Measurements from ENCODE around the gene SLC48A1.
"Not testable (repeated sequence)": the region's sequence is repeated elsewhere in the genome, so short reads cannot be mapped to it uniquely, and the experiment has no call there.

The SLC48A1 gene

GRCh38 chr12:47813511-47814196, 40.6 kb downstream of the SLC48A1 start:
- DNase-seq (ENCODE audit: low read depth, low spot score), result no peak
- peak overlapping the region; percentile 48 for H3K4me3 ChIP-seq (ENCODE audit: low read depth, low read length)
- no peak for TF ChIP-seq CTCF (IDR thresholded peaks at IDR 0.05; ENCODE audit: insufficient read depth, low read length, missing control alignments)
- ChIA-PET CTCF (interaction anchor here (0.9 to 39.4 kb wide), 6 partner anchors 9 to 71 kb away, joined by 3 to 751 read pairs (median 3); no protein-coding TSS in a partner anchor), POLR2A (interaction anchor here (0.7 to 1.0 kb wide), 3 partner anchors 26 to 417 kb away, joined by 3 to 4 read pairs (median 3); no protein-coding TSS in a partner anchor)

DNA sequence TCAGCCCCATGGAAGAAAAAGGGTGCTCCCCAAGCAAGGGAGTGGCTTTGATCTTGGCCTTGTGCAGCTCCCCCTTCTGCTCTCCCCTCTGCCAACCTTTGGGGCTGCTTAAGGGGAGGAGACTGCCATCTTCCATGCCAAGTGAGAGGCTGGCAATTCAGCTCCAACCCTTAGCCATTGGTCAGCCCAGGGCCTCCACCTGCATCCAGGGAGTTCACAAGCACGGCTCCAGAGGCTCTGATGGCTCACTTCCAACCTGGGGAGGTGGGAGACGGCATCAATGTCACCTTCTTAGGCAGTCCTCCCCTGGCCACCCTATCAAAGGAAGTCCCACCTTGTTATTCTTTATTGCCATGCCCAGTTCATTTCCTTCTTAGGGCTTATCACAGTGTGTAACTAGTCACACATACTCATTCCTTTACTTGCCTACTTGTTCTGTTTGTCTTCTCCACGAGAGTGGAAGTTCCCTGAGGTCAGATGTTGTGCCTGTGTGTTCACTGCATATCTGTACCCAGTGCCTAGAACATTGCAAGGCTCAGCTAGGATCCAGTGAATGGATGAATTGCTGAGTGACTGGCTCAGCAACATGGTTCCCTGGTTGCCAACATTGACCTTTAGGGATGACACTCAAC, 41.6 kb downstream of the SLC48A1 start:
- no peak for TF ChIP-seq CTCF (IDR thresholded peaks at IDR 0.05; ENCODE audit: insufficient read depth, low read length, missing control alignments)
- DNase-seq (ENCODE audit: low read depth, low spot score), result no peak
- H3K4me3 ChIP-seq (ENCODE audit: low read depth, low read length), result no peak overlapping the region; the same call in 1 of the 2 replicates
- POLR2A ChIA-PET, result no interaction called here
- CTCF ChIA-PET, result interaction anchor here (1.0 to 39.4 kb wide), 5 partner anchors 10 to 100 kb away, joined by 3 to 751 read pairs (median 3); no protein-coding TSS in a partner anchor

DNA sequence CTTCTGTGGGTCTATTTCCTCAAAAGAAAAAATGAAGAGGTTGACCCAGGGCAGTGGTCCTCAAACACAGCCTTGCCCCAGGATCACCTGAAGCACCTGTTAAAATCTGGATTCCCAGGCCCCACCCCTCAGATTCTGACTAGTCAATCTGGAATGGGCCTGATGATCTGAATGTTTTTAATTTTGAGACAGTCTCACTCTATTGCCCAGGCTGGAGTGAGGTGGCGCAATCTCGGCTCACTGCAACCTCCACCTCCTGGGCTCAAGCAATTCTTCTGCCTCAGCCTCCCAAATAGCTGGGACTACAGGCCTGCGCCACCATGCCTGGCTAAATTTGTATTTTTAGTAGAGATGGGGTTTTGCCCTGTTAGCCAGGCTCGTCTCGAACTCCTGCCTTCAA, 42.4 kb downstream of the SLC48A1 start:
- DNase-seq (ENCODE audit: low read depth, low spot score); H3K4me3 ChIP-seq (ENCODE audit: low read depth, low read length); POLR2A ChIA-PET: not testable (repeated sequence)
- CTCF ChIA-PET, result interaction anchor here (39.4 kb wide), 1 partner anchor 19 kb away, joined by 751 read pairs; no protein-coding TSS in a partner anchor

- H3K4me3 ChIP-seq (ENCODE audit: low read depth, low read length), result peak overlapping the region; percentile 84
Observed at GRCh38 chr12:47816403-47817271, 43.6 kb downstream of the SLC48A1 start.

DNA sequence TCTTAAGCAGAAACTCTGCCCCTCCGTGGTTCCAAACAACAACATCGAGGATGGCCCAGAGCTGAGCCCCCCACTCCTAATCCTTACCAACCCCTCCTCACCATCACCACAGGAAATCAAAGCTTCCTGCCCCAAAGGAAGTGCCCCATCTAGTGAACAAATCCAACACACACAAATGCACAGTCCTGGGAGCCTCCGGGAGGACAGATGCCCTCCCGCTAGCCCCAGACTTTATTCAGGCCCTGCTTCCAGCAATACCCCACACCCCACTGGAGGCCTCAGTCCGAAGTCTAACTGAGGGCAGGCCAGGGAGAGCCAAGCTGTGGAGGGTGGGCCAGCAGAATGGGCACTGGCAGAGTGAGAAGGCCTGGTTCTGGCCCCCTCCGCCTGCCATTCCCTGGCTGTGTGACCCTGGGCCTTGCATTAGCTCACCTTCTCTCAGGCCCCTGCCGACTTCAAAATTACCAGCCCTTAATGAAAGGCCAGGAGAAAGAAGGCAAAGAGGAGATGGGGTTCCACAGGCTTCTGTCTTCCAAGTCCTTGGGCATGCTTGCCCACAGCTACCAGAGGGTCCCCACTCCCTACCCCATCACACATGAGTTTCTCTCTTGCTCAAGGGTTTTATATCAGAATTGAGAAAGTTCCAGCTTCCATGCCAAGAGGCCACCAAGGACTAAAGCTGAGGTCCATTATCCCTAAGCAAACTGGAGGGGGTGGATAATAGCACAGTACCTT, 44.4 kb downstream of the SLC48A1 start:
- no peak for DNase-seq (ENCODE audit: low read depth, low spot score)
- CTCF ChIA-PET, result interaction anchor here (0.7 to 39.4 kb wide), 19 partner anchors 10 to 146 kb away, joined by 3 to 751 read pairs (median 4); partner anchors contain the start of genes RAPGEF3 and TMEM106C
- POLR2A ChIA-PET, result interaction anchor here (0.9 to 2.6 kb wide), 2 partner anchors 11 to 14 kb away, joined by 3 to 7 read pairs; no protein-coding TSS in a partner anchor
- H3K4me3 ChIP-seq (ENCODE audit: low read depth, low read length), result peak overlapping the region; percentile 84
- peak; percentile 19 for TF ChIP-seq CTCF (IDR thresholded peaks at IDR 0.05; ENCODE audit: insufficient read depth, low read length, missing control alignments)

More at GRCh38 chr12:47816403-47817271, 43.6 kb downstream of the SLC48A1 start:
- ChIA-PET POLR2A (interaction anchor here (2.6 kb wide), 1 partner anchor 12 kb away, joined by 7 read pairs; no protein-coding TSS in a partner anchor), CTCF (interaction anchor here (0.8 to 39.4 kb wide), 13 partner anchors 9 to 147 kb away, joined by 3 to 751 read pairs (median 4); partner anchors contain the start of genes RAPGEF3 and TMEM106C)
- no peak for DNase-seq (ENCODE audit: low read depth, low spot score)
- no peak for TF ChIP-seq CTCF (IDR thresholded peaks at IDR 0.05; ENCODE audit: insufficient read depth, low read length, missing control alignments)

DNA sequence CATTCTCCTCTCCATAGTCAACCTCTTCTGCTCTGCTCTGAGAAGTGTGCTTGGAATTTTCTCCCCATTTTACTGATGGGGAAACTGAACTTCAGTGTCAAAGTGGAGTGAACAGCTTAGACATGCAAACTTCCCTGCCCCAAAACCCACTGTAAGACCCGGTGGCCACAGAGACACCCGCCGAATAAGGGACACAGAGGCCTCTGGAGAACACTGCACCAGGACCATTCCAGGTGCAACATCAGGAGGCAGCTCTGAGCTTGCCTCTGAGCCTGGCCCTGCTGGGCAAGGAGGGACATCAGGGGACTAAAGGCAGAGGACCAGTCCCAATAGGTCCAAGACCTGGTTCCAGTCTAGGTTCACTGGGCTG, 45.0 kb downstream of the SLC48A1 start:
- no peak for DNase-seq (ENCODE audit: low read depth, low spot score)
- CTCF ChIA-PET, result interaction anchor here (0.7 to 39.4 kb wide), 17 partner anchors 11 to 371 kb away, joined by 3 to 751 read pairs (median 4); no protein-coding TSS in a partner anchor
- POLR2A ChIA-PET, result interaction anchor here (0.8 to 3.4 kb wide), 4 partner anchors 10 to 28 kb away, joined by 3 to 13 read pairs (median 5); no protein-coding TSS in a partner anchor
- peak overlapping the region; percentile 84 for H3K4me3 ChIP-seq (ENCODE audit: low read depth, low read length)
- TF ChIP-seq CTCF (IDR thresholded peaks at IDR 0.05; ENCODE audit: insufficient read depth, low read length, missing control alignments), result no peak

Measured in AG04449 (cell line).